Measurements from ENCODE around the gene OR2V2. TPM values are rescaled to one million over a fixed set of nuclear protein-coding genes. Genes with fewer than 3 reads are reported as not detected.

OR2V2 gene
- total and polyA plus RNA-seq, 2 donors (not counting 3 experiments of a cell fraction or from before 2014, with no cell fraction given) = not detected

- Histone ChIP-seq H3K9me1 (replicated peaks; ENCODE audit: control insufficient read depth, extremely low read depth, insufficient read depth, low read length) (no peaks in the 10 kb centered on the region), H3K9me3 (replicated peaks; ENCODE audit: control insufficient read depth, insufficient read depth, low read length) (no peaks in the 10 kb centered on the region), H3K4me3 (replicated peaks in 1 of 3; ENCODE audit: insufficient read depth in 1 of 3, low read depth in 1 of 3, low read length in 3 of 3) (no peak overlapping the region), H3K4me1 (ENCODE audit: control insufficient read depth, extremely low read depth, insufficient read depth, low read length) (peaks cover 12% of the 10 kb centered on the region), H2AFZ (ENCODE audit: low read depth, low read length) (no peak overlapping the region), H3K79me2 (ENCODE audit: control insufficient read depth, insufficient read depth, low read length) (no peaks in the 10 kb centered on the region), H3K27me3 (ENCODE audit: control insufficient read depth in 2 of 2, insufficient read depth in 2 of 2, low read length in 2 of 2) (no peaks in the 10 kb centered on the region), H3K9ac (replicated peaks; ENCODE audit: extremely low read depth, insufficient read depth, low read length) (no peak overlapping the region), H3K27ac (ENCODE audit: insufficient read depth, low read depth, low read length) (no peak overlapping the region), H3K36me3 (ENCODE audit: control insufficient read depth in 2 of 2, extremely low read depth in 1 of 2, insufficient read depth in 2 of 2, low read length in 2 of 2) (no peaks in the 10 kb centered on the region), H3K4me2 (ENCODE audit: insufficient read depth, low read length) (no peak overlapping the region), H4K20me1 (replicated peaks; ENCODE audit: control insufficient read depth, extremely low read depth, insufficient read depth, low read length) (no peaks in the 10 kb centered on the region)
- no peak for FAIRE-seq
- dilution Hi-C loops (cut with MboI; ENCODE audit: extremely low pct_ligation_motif_present, low sequenced_read_pairs) (no loop called here), intact Hi-C loops (cut with micrococcal nuclease) (no loop called here)
- CTCF ChIA-PET = interaction anchor here (10.2 kb wide), 1 partner anchor 10 kb away, joined by 95 read pairs; the partner anchor contains the start of gene TRIM7
- TF ChIP-seq MYC (IDR thresholded peaks at IDR 0.05; ENCODE audit: low read depth, low read length) (no peak), MAX (IDR thresholded peaks at IDR 0.05; ENCODE audit: insufficient read depth, insufficient read length) (no peak), EZH2 (IDR thresholded peaks at IDR 0.05; ENCODE audit: borderline replicate concordance, low read depth, low read length, severe bottlenecking) (no peak), GATA2 (IDR thresholded peaks at IDR 0.05; ENCODE audit: insufficient read depth, insufficient read length, low read depth, low read length) (no peak), CTCF (IDR thresholded peaks at IDR 0.05; ENCODE audit: extremely low read depth in 1 of 2, insufficient read depth in 1 of 2, low read depth in 1 of 2, low read length in 2 of 2) (no peak), POLR2A (IDR thresholded peaks at IDR 0.05; ENCODE audit: low read depth, low read length) (no peak), FOS (IDR thresholded peaks at IDR 0.05; ENCODE audit: borderline replicate concordance, insufficient read depth, low read length) (no peak), POLR2AphosphoS5 (IDR thresholded peaks at IDR 0.05; ENCODE audit: insufficient read depth, low read depth, low read length) (no peak), JUN (IDR thresholded peaks at IDR 0.05; ENCODE audit: borderline replicate concordance, insufficient read depth, insufficient read length, low read depth) (no peak)
- BruUV-seq (replicated peaks) = no TSS peak
- POLR2A ChIA-PET = no interaction called here
- no peak for DNase-seq (ENCODE audit: low read depth, low spot score)
Observed at GRCh38 chr5:181195249-181195761, 47.9 kb downstream of the OR2V2 start.

Measured in endothelial cell of umbilical vein (primary cell).